RPMI8226 (cell line): ENCODE data around the gene ZBTB16.

ENCODE experiments used
- DNase-seq: peaks from one replicate; pipeline ENCODE4 v3.0.0-alpha.2; 2015

ZBTB16 gene, protein sequence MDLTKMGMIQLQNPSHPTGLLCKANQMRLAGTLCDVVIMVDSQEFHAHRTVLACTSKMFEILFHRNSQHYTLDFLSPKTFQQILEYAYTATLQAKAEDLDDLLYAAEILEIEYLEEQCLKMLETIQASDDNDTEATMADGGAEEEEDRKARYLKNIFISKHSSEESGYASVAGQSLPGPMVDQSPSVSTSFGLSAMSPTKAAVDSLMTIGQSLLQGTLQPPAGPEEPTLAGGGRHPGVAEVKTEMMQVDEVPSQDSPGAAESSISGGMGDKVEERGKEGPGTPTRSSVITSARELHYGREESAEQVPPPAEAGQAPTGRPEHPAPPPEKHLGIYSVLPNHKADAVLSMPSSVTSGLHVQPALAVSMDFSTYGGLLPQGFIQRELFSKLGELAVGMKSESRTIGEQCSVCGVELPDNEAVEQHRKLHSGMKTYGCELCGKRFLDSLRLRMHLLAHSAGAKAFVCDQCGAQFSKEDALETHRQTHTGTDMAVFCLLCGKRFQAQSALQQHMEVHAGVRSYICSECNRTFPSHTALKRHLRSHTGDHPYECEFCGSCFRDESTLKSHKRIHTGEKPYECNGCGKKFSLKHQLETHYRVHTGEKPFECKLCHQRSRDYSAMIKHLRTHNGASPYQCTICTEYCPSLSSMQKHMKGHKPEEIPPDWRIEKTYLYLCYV

DNA sequence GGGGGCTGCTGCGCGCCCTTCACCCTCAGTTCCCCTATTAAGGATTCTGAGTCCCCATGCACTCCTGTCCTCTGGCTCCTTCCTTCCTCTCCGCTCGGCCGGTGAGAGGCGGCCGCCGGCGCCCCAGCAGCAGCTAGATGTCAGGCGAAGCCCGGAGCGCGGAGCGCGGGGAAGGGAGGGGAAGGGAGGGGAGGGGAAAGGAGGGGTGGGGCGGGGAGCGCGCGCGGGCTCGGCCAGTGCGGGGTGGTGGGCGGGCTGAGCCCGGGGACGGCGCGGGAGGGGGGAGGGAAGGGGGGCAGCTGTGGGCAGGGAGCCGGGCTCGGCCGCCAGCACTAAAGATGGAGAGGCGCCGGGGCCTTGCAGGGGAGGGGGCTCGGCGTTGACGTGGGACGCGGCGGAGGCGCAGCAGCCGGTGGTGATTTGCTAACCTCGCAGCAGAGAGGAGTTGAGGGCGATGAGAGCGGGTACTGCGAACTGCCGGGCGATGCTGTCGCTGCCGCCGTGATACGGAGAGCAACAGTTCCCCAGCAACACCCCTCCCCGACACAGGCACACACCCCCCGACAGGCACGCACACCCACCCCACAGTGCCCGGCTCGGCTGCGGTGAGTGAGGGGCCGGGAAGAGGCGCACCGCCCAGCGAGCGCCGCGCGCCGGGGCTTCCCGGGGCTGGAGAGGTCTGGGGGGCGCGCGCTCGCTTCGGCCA is at the start of gene ZBTB16:
ZBTB16 (plus strand) TSS at position 434 of the 706 bp plus-strand sequence. CDS start 3,590 bp downstream, outside the sequence.
- no peak for DNase-seq

DNA sequence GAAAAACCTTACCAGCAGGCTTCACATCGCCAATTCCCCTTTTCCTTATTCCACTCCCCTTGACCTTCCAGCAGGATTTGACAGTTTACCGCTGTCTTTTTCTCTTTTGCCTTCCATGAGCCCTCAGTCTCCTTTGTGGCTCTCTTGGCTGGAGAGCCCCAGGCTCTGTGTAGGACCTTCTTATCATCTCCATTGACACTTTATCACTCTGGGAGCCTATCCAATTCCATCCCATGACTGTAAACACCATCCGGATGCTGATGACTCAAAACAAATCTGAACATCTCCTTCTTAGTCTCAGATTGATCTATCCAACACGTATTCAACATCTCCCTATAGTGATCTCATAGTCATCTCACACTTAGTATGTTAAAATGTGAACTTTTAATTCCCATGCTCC is 48.6 kb upstream of the ZBTB16 start:
- DNase-seq: no peak

DNA sequence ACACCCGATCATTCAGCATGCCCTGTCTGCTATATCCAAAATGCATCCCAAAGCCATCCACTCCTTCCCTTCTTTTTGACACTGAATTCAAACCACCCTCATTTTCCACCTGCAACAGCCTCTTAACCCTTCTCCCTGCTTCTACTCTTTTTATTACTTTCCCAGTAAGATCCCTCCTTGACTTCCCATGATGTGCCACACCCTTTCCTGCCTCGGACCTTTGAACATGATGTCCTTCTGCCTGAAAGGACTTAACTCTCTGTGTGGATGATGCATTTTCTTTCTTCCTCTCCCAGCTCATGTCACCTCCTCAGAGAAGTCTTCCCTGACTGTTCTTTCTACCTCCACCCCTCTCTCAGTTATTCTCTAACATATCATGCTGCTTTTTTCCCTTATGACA is 48.1 kb upstream of the ZBTB16 start:
- no peak for DNase-seq

DNA sequence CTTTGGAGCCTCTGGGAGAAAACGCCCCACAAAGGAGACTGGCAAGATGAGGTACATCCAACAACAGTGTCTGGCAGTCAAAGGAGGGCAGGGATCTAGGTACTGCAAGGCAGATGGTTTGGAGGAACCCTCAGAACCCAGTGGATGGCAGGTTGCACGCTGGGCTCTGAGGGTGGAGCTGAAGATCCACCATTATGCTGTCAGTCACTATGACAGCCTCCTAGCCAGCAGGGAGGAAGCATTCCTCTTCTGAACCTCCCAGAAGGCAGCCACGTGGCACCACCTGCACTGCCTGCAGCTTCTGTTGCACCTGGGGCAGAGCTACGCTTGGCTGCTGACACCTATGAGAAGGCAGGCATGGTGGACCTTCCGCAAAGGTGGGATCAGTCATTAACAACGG is 44.4 kb upstream of the ZBTB16 start:
- peak; percentile 41 for DNase-seq

DNA sequence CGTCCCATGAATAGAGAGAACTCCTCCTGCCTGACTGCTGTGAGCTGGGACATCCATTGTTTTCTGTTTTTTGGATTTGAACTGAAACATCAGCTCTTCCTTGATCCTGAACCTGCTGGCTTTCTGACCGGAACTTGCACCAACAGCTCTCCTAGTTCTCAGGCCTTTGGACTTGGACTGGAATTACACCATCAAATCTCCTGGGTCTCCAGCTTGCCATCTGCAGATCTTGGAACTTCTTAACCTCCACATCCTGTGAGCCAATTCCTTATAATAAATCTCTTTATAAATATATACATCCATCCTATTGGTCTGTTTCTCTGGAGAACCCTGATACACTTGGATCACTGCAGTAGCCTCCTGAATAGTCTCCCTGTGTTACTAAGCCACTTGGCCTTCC is 42.5 kb upstream of the ZBTB16 start:
- no peak for DNase-seq

DNA sequence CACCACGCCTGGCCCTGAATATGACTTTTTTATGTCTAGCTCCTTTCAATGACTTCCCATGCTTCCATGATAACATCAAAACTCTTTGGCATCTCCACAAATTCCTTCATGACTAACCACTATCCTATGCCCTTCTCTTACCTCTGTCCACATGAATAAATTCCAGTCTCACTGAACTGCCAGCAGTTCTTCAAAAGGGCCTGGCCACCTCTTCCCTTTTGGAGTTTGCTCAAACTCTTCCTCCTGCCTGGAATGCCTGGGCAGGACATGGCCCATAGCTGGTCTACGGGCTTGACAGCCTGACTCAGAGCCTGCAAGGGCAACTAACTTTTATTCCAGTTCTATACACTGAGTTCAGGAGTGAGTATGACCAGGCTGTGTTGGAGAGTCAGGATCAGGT is 41.8 kb upstream of the ZBTB16 start:
- no peak for DNase-seq

DNA sequence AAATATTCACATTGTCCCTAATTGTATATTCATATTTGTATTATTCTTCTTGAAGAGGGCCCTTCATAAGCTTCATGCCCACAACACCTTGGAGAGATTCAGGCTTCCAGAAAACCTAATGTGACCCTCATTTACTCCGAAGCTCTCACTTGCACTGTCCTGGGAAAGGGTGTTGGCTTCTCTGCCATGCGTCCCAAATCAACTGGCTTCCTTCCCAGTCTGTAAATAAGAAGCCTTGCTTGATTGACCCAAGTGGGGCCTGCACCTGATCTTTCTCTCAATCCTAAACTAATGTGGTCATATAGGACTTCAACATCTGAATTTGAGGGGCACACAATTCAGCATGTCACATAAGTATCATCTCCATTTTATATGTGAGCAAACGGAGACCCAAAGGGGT is 40.5 kb upstream of the ZBTB16 start:
- no peak for DNase-seq

DNA sequence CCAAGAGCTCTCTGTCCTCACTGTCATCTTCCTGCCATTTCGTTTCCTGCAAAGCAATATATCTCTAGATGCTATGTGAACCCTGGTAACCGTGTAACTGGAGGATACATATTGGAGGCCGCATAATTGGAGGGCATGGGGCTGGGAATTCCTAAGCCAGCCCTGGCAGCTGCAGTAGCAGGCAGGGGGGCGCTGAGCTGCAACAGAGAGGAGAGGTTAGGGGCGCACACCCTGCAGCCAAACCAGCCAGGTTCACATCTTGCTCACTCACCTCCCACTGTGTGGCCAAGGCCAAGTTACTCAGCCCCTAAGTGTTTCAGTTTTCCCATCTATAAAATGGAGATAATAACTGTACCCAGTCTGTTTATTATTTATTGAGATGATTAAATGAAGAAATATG is 39.9 kb upstream of the ZBTB16 start:
- DNase-seq: no peak

DNA sequence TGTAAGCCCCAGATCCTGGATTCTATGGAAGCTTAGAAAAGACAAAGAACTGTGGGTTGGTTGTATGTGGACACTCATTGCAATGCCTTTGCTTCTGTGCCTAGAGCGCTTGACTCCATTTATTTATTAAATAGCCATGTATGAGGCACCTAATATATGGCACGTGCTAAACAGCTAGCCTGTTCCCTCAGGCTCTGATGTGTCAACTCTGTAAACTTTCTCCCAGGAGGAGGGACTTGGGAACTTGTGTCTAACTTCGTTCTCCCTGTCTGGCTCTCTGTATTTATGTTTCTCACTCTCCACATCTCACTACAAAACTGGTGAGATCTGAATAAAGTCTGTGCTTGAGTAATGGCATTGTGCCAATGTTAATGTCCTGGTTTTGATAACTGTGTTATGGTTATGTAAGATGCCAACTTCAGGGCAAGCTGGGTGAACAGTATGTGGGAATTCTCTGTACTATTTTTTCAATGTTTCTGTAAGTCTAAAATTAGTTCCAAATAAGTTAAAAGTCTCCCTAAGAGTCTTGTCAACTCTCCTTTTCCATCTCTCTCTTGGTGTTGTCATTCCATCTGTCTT is 34.1 kb upstream of the ZBTB16 start:
- DNase-seq: no peak

DNA sequence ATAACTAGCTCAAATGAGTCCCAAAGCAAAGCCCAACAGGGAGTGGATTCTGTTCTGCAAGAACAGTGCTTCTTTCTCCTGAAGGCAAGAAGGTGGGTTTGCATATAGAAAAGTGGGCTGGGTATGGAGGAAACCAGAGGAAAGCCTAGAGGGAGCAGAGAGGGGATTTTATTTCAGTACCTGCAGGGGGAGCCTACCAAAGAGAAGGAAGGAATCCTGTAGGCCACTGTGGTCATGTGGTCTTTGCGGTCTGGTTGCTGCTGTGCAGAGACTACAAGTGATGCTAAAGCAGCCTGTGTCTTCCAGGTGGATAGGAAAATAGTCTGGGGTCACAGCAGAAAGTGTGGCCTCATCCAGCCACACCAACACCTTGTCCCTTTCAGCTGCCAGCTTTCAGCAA is 33.2 kb upstream of the ZBTB16 start:
- peak; percentile 66 for DNase-seq

DNA sequence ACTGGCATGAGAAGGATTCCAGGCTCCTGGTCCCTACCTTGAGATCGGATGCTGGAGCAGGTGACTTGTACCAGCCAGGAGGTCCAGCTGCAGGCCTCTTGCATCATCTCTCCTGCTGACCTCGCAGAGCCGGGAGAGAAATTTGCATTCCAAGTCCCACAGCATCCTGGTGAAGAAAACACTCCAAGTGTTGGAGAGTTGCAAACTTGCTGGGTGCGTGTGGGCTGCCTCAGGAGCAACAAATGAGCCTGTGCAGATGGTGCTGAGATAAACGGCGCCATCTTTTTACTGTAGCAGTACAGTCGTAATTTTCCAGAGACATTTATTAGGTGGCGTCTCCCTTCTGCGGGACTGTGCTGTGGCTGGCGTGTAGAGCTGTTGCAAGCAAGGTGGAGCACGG is 32.1 kb upstream of the ZBTB16 start:
- DNase-seq: no peak

DNA sequence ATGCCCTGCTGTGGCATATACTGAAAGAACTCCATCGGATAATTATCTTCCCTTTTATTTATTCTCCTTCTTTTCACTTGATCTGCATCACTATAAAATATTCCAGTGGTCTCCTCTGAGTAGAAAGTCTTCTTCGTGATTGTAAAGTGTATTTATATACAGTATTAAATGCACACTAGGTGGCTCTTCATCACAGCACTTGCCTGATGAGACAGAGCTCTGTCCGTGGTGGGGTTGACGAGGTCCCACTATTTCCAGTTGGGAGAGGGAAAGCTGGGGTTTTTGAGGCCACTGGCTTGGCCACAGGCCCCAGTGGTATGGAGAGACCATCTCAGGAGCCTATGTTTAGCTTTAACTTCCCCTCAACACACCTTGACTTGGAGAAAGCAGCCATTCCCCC is 31.6 kb upstream of the ZBTB16 start:
- no peak for DNase-seq

DNA sequence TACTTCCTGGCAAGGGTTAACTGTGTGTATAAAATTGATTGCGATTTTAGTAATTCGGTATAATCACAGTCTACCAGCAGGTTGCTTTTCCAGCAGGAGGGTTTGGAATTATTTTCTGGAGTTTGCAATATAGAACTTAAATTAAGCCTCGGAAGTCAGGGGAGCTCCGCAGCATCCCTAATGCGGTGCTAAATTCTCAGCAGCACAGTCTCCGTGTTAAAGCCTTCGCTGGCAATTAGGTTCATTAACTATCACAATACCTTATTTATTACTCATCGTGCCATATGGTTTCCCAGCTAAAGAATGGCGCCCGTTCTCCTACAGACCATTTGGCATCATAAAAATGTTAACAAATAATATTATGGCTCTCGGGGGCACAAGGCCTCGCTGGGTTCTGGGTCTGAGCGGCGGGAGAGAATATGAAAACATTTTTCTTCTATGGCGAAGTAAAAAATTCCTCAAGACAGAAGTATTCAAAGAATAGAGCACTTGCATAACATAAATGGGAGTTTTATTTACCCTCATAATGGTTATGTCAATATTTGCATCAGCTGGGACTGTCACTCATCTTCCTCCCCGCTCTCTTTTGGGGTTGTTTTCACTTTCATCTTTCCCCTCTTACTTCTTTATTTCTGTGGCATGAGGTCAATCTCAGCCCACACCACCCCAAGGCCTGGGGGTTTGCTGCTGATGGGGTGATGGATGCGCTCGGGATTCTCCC is 28.1 kb upstream of the ZBTB16 start:
- no peak for DNase-seq

DNA sequence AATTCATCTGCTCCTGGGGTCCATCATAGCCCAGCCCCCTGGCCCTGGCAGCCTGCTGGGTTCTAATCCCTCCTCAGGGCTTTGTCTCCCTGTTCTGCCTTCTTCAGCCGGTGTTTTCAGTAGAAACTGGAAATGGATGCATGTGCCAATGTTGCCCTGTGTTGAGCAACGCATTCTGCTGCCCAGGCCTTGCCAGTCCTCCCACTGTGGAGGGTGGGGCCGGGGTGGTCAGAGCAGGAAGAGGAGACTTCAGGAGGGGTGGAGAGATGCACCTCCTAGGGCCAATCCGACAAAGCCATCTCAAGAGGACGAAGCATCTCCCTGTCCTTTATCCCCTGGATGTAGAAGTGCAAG is 27.6 kb upstream of the ZBTB16 start:
- no peak for DNase-seq

DNA sequence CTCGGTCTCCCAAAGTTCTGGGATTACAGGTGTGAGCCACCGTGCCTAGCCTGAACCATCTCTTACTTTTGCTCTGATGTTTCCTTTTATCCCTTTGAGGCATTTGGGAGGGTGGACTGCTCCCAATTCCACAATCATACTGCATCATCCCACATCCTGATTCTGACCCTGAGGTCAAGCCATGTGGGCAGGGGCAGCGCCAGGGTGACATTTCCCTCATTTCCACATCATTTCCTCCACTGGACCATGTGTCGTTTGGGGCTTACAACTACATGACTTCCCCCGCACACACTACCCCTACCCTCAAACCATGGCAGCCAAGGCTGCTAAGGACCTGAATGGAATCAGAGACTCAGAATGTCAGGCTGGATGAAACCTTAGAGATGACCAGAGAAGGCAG is 26.4 kb upstream of the ZBTB16 start:
- DNase-seq: no peak

DNA sequence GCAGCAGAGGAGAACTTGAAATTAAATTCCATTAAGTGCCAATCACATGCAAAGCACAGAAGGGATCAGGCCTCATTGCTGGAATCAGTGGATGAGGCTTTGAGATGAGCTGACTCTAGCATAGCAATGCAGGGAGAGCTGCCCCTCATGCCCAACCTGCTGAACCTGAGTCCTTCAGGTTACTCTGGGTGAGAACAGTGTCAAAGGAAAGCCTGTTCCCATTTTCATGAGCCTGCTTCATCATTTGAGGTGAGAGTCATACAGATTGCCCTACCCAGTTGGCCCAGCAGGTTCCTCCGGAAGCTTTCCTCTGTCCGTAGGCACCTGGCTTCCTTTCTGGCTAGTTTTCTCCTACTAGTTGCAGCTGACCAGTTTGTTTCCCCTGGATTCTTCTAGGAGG is 25.9 kb upstream of the ZBTB16 start:
- no peak for DNase-seq

DNA sequence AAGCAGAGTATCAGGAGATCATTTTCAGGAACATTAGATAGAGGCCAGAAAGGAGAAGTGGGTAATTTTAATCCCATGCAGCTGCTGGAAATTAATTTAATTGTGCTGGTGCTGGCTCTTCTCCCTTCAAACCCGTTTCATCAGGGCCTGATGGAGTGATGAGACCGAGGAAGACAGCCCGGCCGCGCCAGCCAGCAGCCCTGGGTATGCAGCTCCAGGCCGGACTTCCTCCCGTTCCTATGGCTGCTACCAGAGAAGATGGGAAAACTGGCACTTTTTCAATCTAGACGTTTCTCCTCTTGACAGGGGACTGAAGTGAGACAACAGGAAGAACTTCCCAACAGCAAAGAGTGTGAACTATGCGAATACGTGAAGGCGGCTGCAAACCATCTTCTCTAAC is 24.6 kb upstream of the ZBTB16 start:
- no peak for DNase-seq

DNA sequence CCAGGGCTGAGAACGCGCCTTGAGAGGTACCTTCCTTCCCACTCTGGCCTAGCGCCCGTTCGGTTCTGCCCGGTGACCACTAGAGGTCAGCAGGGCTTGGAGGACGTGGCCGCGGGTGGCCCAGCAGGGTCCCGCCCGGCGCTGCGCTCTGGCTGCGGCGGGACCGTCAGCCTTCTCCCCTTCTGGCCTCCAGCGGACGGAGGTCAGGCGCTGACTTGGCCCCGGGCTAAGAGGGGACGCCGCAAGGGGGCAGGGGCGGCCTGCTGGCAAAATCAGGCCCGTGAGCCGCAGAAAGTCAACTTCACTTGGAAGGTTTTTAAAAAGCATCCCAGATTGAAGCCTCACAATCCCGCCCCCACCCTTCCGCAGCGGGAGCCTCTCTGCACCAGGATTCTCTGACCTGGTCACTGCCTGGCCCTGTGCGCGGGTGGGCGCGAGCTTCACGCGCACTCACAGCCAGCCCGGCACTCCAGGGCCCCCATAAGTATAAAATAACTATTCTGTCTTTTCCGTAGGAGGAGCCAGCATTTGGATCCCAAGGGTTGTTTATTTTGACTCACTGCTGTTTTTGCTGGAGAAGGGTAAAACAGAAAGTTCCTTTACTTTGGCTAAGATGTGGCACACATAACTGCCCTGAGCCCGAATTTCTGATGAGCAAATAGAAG is 23.2 kb upstream of the ZBTB16 start:
- peak; percentile 73 for DNase-seq

DNA sequence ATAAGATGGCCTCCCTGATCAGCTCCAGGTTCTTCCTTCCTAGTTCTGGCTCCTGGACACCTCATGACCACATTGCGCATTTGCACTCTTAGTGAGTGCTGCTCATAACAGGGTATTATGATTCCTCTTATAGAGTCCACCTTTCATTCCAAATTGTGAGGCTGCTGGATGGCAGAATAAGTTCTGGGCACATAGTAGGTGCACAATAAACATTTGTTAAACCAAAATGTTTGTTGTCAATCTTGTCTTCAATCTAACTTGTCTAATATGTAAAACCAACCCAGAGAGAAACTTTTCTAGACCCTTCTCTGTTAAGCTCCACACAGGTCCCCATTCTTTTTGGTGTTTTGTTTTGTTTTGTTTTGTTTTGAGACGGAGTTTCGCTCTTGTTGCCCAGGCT is 22.6 kb upstream of the ZBTB16 start:
- DNase-seq: no peak

DNA sequence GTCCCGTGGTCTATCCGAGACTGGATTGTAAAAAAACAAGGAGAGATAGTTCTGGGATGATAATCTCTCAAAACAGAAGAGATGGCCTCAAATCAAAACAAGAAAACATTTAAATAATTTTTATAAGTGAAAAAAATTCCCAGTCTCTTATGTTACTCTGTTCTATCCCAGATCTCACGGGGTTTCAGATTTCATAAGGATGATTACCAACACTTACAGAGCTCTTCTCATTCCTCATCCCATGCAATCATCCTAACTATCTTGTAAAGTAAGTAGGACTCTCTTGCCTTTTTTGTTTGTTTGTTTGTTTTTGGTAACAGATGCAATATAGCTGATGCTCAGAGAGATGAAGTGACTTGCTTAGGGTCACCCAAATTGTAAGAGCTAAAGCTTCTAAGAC is 20.0 kb upstream of the ZBTB16 start:
- no peak for DNase-seq

DNA sequence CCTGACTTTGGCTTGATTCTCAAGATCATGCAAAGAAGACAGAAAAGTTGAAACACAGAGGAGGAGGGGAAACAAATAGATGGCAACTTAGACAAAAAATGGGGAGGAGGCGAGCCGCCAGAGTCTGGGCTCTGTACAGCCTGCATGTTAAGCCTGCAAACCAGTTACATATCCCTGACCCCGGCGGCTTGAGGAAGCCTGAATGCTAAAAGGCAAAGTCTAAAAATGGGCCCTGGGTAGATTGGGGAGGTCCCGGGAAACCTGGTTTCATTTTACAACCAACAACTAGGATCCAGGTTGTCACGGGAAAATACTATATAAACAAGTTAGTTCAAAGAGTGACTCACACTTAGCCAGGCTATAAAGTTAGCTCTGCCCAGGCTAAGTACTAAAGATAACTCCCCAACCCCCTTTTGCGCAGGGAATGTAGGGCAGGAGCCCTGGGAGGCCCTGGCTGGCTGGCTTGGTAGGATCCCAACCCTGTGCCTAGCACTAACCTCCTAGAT is 18.8 kb upstream of the ZBTB16 start:
- DNase-seq: no peak

DNA sequence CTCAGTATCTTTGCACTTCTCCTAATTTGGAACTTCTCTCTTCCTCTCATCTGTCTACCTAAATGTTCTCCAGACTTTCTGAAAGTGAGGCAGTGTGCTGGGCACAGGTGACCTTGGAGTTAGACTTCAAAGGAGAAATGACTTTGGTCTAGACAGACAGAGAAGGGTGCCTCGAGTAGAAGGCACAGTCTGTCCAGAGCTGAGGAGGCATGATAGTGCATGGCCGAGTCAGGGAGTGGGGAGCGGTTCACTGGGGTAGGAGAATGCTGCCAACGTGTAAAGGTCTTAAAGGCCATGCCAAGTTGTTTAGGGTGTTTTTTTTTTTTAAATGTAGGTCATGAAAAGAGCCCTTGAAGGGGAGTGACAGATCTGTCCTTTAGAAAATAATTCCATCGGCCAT is 17.3 kb upstream of the ZBTB16 start:
- DNase-seq: no peak
